Activated CD8-positive, alpha-beta T cell treated with anti-CD3 and anti-CD28 coated beads, Interleukin-2, amount 10 ng/mL, durations not matched to agents 7 days and 5 days (primary cell): ENCODE measurements around the gene CAPN12. TPM values are rescaled to one million over a fixed set of nuclear protein-coding genes. Genes with fewer than 3 reads are reported as not detected.
A peak's percentile ranks its signal among the peaks of the same experiment; 100 is the strongest.

ENCODE experiments used
- ATAC-seq: fragments of 150-1000 bp; cut with Tn5 transposase; one replicate; pipeline ENCODE4 v1.10.0; 2021; ENCODE audit warnings: moderate library complexity
- CTCF ChIA-PET: fragments of 350-600 bp; sonication (Branson Sonifier 250); formaldehyde crosslinking; loops from one replicate; lab custom pipeline; 2021; ENCODE audit warnings: antibody characterized with exemption; lab: Charles Lee
- POLR2A ChIA-PET: fragments of 350-600 bp; sonication (Branson Sonifier 250); formaldehyde crosslinking; loops from one replicate; lab custom pipeline; 2021; ENCODE audit warnings: antibody characterized with exemption; lab: Charles Lee
- DNase-seq: peaks from one replicate; pipeline ENCODE4 v3.0.0-alpha.2; 2020
- H3K27ac Mint-ChIP-seq: one replicate; pipeline ENCODE4 v1.8.0; 2021; ENCODE audit warnings: mild to moderate bottlenecking, mixed read lengths
- H3K27me3 Mint-ChIP-seq: one replicate; pipeline ENCODE4 v1.8.0; 2021; ENCODE audit warnings: low read depth, mixed read lengths
- H3K36me3 Mint-ChIP-seq: one replicate; pipeline ENCODE4 v1.8.0; 2021; ENCODE audit warnings: low read depth, mixed read lengths
- H3K4me1 Mint-ChIP-seq: one replicate; pipeline ENCODE4 v1.8.0; 2021; ENCODE audit warnings: low read depth, mixed read lengths
- H3K4me3 Mint-ChIP-seq: one replicate; pipeline ENCODE4 v1.8.0; 2021; ENCODE audit warnings: mild to moderate bottlenecking, mixed read lengths
- H3K9me3 Mint-ChIP-seq: one replicate; pipeline ENCODE4 v1.8.0; 2022; ENCODE audit warnings: mixed read lengths; ENCODE audit not compliant: insufficient read depth
- total RNA-seq, 2 experiments: library from RNA; stranded (reverse); gene quantifications; one replicate each; pipeline ENCODE4 v1.2.3, GENCODE V29; 2021

CAPN12 gene
- total RNA-seq, 2 experiments from 2014 or later, result 12.2 to 16.2 TPM

DNA sequence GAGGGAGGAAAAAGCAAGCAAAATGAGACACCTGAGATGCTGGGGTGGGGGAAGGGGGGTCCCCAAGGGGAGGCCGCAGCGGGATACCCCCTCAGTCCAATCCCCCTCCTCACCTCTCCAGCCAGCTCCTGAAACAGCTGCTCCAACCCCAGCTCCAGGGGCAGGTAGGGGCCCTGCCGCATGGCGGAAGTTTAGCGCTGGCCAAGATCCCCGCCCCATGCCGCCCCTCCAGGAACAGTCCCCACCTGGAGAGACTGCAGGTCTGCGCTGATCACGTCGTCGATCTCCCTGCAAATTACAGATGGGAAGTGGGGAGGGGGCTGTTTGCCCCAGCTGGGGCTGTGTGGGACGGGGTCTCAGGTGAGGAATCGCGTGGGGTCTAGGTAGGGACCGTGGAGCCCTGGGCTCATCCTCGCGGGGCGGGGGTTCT lies 9.0 kb downstream of the CAPN12 start:
- Mint-ChIP-seq H3K27ac (peak overlapping the region; percentile 88), H3K4me3 (peak overlapping the region; percentile 79), H3K9me3 (no peaks in the 10 kb centered on the region), H3K27me3 (peaks cover 4% of the 10 kb centered on the region), H3K36me3 (peaks cover 24% of the 10 kb centered on the region), H3K4me1 (peaks cover 58% of the 10 kb centered on the region)
- CTCF ChIA-PET, result interaction anchor here (0.9 to 3.3 kb wide), 7 partner anchors 15 to 332 kb away, joined by 3 to 25 read pairs (median 4); partner anchors contain the start of genes FAM98C, MRPS12 and SARS2
- peak; percentile 47 for ATAC-seq
- DNase-seq, result peak; percentile 64
- POLR2A ChIA-PET, result interaction anchor here (0.7 to 1.5 kb wide), 6 partner anchors 12 to 117 kb away, joined by 3 to 7 read pairs (median 4); partner anchors contain the start of genes ACTN4 and ECH1

DNA sequence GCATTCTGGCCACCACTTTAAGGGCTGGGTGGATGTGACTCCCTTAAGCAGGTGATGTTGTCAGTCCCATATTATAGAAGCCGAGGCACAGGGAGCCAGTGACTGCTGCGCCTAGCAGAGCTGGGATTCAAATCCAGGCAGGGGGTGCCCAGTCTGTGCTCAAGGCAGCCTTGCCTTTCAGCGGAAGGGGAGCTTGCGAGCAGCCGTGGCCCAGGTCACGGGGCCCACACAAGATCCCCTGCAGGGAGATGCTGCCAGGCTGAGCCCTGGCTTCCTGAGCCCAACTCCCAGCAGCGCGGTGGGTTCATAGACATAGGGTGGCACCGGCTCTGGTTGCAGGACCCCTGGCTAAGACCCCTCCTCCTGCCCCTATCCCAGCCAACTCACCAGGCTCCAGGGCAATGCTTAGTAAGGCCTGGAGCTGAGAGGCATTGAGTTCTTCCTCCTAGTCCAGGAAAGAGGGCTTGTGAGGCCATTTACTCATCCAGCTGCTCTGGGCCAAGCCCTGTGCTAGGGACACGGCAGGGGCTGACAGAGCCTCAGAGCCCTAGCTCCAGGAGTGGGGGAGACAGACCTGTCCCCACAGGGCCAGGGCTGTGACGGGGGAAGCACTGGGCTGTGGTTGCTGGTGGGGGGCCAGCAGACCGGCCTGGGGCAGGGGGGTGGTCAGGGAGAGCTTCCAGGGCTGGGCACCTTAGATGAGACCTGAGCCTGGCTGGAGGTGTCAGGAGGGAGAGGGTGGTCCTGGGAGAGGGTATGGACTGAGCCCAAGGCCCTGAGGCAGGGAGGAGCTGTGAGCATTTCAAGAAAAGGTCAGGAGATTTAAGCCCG lies 9.6 kb downstream of the CAPN12 start:
- Mint-ChIP-seq H3K36me3 (peaks cover 29% of the 10 kb centered on the region), H3K9me3 (no peaks in the 10 kb centered on the region), H3K4me1 (peaks cover 56% of the 10 kb centered on the region), H3K27ac (peak overlapping the region; percentile 88), H3K4me3 (peak overlapping the region; percentile 79), H3K27me3 (peaks cover 4% of the 10 kb centered on the region)
- ChIA-PET CTCF (interaction anchor here (0.9 to 3.3 kb wide), 11 partner anchors 16 to 332 kb away, joined by 3 to 25 read pairs (median 4); partner anchors contain the start of genes FAM98C, MRPS12 and SARS2), POLR2A (interaction anchor here (0.7 to 1.5 kb wide), 9 partner anchors 11 to 196 kb away, joined by 3 to 7 read pairs (median 3); partner anchors contain the start of genes ACTN4, ECH1, MRPS12 and NFKBIB)
- ATAC-seq, result peak; percentile 35
- DNase-seq, result peak; percentile 71

DNA sequence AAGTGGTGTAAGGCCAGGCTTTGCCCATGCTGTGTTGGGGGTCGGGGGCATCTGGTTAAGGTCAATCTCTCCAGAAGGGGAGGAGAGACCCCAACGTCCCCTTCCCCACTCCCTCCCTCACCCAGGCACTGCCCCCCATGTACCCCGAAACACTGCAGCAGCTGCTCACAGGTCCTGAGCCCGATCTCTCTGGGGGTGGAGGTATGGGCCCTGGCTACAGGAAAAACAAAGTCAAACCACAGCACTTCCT lies 10.2 kb downstream of the CAPN12 start:
- DNase-seq, result no peak
- Mint-ChIP-seq H3K4me3 (peak overlapping the region; percentile 79), H3K4me1 (peaks cover 53% of the 10 kb centered on the region)

DNA sequence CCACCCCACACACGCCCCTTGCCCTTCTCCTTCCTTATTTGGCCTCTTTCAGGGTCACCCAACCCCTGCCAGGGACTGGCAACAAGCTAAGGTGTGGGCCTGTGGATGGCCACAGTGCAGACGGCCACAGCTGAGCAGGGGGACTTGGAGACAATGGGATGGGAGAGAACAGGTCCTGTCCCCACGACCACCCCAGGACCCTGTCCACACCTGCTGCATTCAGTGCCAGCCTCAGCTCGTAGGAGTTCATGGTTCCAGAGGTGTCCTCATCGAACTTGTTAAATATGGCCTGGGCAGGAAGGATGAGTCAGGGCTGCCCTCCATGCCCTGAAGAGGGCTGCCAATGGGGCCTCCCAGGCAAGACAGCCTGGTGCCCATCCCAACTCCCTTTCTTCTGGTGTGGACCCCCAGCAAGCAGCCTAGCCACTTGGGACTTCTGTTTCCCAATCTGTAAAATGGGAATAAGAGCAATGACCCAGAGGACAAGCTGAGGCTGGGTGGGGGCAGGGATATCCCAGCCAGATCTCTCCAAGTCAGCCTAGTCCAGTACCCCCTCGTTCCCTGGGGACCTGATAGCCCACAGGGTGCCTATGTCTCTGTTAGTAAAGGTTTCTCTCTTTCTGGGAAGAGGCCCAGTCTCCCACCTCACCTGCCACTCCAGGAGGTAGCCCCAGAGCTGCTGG lies 10.6 kb downstream of the CAPN12 start:
- DNase-seq (no peak), ATAC-seq (no peak)
- Mint-ChIP-seq H3K27me3 (peaks cover 4% of the 10 kb centered on the region), H3K4me3 (peak overlapping the region; percentile 79), H3K36me3 (peaks cover 37% of the 10 kb centered on the region), H3K4me1 (peaks cover 51% of the 10 kb centered on the region), H3K9me3 (no peaks in the 10 kb centered on the region), H3K27ac (peak overlapping the region; percentile 88)
- ChIA-PET POLR2A (interaction anchor here (0.9 to 1.5 kb wide), 4 partner anchors 10 to 167 kb away, joined by 3 to 7 read pairs (median 3); partner anchors contain the start of gene NFKBIB), CTCF (interaction anchor here (0.9 to 3.3 kb wide), 7 partner anchors 9 to 331 kb away, joined by 3 to 25 read pairs (median 3); partner anchors contain the start of genes FAM98C, MRPS12 and SARS2)

More for the DNA sequence above, 10.2 kb downstream of the CAPN12 start:
- ChIA-PET CTCF (interaction anchor here (0.9 to 3.3 kb wide), 7 partner anchors 16 to 331 kb away, joined by 3 to 25 read pairs (median 3); partner anchors contain the start of genes FAM98C, MRPS12 and SARS2), POLR2A (interaction anchor here (0.9 to 1.5 kb wide), 6 partner anchors 11 to 166 kb away, joined by 3 to 7 read pairs (median 3); partner anchors contain the start of genes ECH1 and NFKBIB)
- peaks cover 4% of the 10 kb centered on the region for H3K27me3 Mint-ChIP-seq
- H3K9me3 Mint-ChIP-seq, result no peaks in the 10 kb centered on the region
- peak overlapping the region; percentile 88 for H3K27ac Mint-ChIP-seq
- H3K36me3 Mint-ChIP-seq, result peaks cover 33% of the 10 kb centered on the region
- ATAC-seq, result peak; percentile 53

DNA sequence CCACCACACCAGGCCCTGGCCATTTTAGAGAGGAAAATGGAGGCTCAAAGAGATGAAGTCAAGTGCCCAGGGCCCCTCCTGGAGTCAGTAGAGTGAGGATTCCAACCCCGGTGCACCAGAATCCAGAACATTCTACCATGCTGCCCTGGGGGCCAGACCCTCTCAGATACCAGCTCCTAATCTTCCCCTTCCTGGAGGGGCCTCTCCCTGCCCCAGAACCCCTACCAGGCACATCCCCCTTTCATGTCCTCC lies 11.1 kb downstream of the CAPN12 start:
- ATAC-seq (no peak), DNase-seq (no peak)
- Mint-ChIP-seq H3K4me3 (no peak overlapping the region), H3K36me3 (peaks cover 37% of the 10 kb centered on the region), H3K27me3 (peaks cover 4% of the 10 kb centered on the region), H3K4me1 (peaks cover 48% of the 10 kb centered on the region), H3K9me3 (no peaks in the 10 kb centered on the region), H3K27ac (peak overlapping the region; percentile 88)
- POLR2A ChIA-PET, result no interaction called here
- CTCF ChIA-PET, result interaction anchor here (1.0 to 3.3 kb wide), 4 partner anchors 9 to 197 kb away, joined by 3 to 25 read pairs (median 4); partner anchors contain the start of genes MRPS12 and SARS2

DNA sequence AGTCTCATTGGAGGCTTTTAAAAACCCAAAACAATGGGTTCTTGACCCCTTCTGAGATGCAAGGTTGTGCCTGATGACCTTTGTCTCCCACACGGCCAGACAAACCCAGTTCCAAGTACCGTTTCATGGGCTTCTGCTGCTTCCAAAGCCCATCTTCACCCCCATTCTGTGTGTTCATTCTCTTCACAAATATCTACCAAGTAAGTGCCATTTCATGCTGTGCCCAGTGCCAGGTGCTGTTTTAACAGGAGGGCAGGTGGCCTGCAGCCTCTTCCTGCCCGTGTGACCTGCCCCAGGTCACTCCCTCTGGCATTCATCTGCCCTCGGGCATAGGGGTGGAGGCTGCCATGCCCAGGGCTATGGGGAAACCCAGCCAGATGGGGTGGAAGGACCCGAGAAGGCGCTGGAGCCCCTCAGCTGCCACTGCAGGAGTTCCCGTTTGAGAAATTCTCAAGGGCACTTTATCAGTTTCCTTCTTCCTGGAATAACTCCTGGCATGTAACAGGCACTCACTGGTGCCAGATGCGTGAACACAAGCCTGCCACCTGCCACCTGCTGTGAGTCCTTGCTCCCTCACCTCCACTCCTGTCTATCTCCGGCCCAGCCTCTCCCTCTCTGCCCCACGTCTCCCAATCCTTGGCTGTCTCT lies 12.5 kb downstream of the CAPN12 start:
- Mint-ChIP-seq H3K9me3 (no peaks in the 10 kb centered on the region), H3K27ac (peak overlapping the region; percentile 74), H3K36me3 (peaks cover 46% of the 10 kb centered on the region), H3K4me1 (peaks cover 45% of the 10 kb centered on the region), H3K4me3 (no peak overlapping the region), H3K27me3 (no peaks in the 10 kb centered on the region)
- ChIA-PET CTCF (interaction anchor here (1.3 kb wide), 1 partner anchor 17 kb away, joined by 4 read pairs; no protein-coding TSS in a partner anchor), POLR2A (no interaction called here)
- DNase-seq (no peak), ATAC-seq (no peak)

DNA sequence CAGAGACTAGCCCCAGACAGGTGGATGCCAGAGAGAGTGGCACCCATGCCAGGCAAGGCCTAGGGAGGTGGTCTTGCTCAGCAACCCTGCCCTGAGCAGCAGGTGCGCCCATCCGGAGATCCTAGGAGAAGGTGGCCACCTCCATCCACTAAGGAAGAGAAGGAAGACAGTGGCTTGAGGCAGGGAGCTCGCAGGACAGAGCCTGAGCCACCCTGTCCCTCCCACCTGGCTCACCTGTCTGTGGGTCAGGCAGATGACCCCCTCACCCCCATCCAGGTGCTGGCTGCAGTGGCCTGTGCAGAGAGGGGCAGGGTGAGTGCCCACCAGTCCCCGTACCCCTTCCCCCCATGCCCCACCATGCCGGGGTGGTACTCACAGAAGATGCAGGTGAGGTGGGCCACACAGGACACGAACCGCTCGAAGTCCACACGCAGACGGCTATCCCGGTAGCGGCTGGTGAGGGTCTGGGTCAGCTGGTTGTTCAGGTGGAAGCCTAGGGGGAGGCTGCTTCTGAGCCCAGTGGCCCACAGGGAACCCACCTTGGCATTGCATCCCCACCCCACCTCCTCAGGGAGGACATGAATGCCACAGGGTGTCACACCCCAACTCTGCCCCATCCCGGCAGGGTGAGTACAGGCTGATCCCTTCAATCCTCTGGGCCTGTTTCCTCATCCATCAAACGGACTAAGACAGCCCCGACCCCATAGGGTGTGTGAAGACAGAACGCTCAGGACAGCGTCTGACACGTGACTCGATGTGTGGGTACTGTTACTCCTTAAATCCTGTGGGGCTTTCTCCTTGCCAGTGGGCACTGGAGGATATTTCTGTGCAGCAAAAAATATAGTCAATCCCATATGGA lies 13.3 kb downstream of the CAPN12 start:
- Mint-ChIP-seq H3K27ac (peak overlapping the region; percentile 46), H3K9me3 (no peaks in the 10 kb centered on the region), H3K4me1 (peaks cover 41% of the 10 kb centered on the region), H3K36me3 (peaks cover 53% of the 10 kb centered on the region), H3K4me3 (no peak overlapping the region), H3K27me3 (no peaks in the 10 kb centered on the region)
- DNase-seq, result no peak
- ChIA-PET POLR2A (no interaction called here), CTCF (interaction anchor here (1.3 to 1.4 kb wide), 2 partner anchors 16 to 200 kb away, joined by 4 to 7 read pairs; partner anchors contain the start of genes MRPS12 and SARS2)
- no peak for ATAC-seq

DNA sequence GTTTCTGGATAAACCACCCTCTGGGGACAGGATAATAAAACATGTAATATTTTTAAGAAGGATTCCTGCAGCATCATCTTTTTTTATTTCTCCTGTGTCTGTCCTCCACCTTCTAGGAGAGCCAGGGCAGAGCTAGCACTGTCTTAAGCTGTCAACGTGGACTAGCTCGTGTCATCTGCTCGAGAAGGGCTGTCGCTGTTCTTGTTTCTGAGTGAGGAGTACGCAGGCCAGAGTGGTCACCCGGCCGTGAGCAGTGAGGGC lies 13.9 kb downstream of the CAPN12 start:
- H3K27me3 Mint-ChIP-seq, result no peaks in the 10 kb centered on the region
- ChIA-PET POLR2A (no interaction called here), CTCF (interaction anchor here (0.6 to 1.4 kb wide), 4 partner anchors 16 to 201 kb away, joined by 4 to 7 read pairs (median 4); partner anchors contain the start of genes MRPS12, NFKBIB and SARS2)
- H3K27ac Mint-ChIP-seq, result no peak overlapping the region
- ATAC-seq (no peak), DNase-seq (no peak)
- H3K9me3 Mint-ChIP-seq, result no peaks in the 10 kb centered on the region
- peaks cover 57% of the 10 kb centered on the region for H3K36me3 Mint-ChIP-seq
- peaks cover 39% of the 10 kb centered on the region for H3K4me1 Mint-ChIP-seq
- no peak overlapping the region for H3K4me3 Mint-ChIP-seq

DNA sequence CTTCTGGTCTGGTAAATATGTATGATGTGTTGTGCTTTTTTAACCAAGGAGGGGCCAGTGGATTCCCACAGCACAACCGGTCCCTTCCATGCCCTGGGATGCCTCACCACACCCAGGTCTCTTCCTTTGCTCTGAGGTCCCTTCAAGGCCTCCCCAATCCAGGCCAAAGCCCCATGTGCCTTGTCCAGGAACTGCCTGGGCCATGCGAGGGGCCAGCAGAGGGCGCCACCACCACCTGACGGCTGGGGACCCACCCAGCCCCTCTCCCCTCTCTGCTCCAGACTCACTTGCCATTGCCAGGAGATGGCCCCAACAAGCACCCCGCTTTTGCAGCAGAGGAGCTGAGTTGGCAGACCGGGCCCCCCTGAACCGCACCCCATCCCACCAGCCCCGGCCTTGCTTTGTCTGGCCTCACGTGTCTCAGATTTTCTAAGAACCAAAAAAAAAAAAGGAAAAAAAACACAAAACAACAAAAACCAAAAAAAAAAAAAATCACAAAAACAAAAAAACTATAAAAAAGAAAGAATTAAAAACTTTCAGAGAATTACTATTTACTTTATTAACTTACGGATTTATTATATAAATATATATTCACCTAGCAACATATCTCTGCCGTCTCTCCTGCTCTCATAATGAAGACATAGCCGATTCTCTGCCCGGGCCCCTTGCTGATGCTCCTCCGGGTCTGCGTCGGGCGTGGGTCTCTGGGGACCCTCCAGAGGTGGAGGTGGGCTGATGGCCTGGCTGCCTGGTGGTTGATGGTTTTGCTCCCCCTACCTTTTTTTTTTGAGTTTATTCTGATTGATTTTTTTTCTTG lies 14.4 kb downstream of the CAPN12 start:
- DNase-seq (peak; percentile 82), ATAC-seq (peak; percentile 71)
- Mint-ChIP-seq H3K36me3 (peaks cover 59% of the 10 kb centered on the region), H3K4me1 (peaks cover 34% of the 10 kb centered on the region), H3K27ac (peak overlapping the region; percentile 81), H3K4me3 (no peak overlapping the region), H3K9me3 (no peaks in the 10 kb centered on the region), H3K27me3 (no peaks in the 10 kb centered on the region)
- POLR2A ChIA-PET, result no interaction called here
- CTCF ChIA-PET, result interaction anchor here (0.6 to 1.4 kb wide), 4 partner anchors 15 to 201 kb away, joined by 4 to 7 read pairs (median 4); partner anchors contain the start of genes MRPS12, NFKBIB and SARS2
